ENCODE results near the gene OR6J1.

OR6J1 gene

DNA sequence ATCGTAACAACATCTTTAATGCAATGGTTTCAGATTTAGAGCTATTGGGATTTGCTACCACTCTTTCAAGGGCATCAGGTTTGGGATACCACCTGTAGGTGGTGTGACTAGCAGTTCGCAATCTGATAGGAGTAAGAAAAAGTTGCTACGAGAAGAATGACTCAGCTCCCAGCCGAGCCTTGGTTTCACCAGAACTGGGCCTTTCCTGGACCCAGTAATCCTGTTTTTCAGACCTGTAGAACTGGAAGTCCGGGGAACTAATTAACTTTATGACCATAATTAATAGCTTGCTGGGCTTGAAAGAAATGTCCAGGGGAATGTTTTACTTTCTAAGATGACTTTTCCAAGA is 45.3 kb downstream of the OR6J1 start:
- H3K4me3 ChIP-seq (replicated peaks; ENCODE audit: low read depth, low read length), result peak overlapping the region; percentile 72
- DNase-seq (ENCODE audit: extremely low read depth, low read depth), result no peak
- TF ChIP-seq, protein P1, sequence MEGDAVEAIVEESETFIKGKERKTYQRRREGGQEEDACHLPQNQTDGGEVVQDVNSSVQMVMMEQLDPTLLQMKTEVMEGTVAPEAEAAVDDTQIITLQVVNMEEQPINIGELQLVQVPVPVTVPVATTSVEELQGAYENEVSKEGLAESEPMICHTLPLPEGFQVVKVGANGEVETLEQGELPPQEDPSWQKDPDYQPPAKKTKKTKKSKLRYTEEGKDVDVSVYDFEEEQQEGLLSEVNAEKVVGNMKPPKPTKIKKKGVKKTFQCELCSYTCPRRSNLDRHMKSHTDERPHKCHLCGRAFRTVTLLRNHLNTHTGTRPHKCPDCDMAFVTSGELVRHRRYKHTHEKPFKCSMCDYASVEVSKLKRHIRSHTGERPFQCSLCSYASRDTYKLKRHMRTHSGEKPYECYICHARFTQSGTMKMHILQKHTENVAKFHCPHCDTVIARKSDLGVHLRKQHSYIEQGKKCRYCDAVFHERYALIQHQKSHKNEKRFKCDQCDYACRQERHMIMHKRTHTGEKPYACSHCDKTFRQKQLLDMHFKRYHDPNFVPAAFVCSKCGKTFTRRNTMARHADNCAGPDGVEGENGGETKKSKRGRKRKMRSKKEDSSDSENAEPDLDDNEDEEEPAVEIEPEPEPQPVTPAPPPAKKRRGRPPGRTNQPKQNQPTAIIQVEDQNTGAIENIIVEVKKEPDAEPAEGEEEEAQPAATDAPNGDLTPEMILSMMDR (IDR thresholded peaks at IDR 0.05; ENCODE audit: low read depth, low read length, missing control alignments), result no peak

DNA sequence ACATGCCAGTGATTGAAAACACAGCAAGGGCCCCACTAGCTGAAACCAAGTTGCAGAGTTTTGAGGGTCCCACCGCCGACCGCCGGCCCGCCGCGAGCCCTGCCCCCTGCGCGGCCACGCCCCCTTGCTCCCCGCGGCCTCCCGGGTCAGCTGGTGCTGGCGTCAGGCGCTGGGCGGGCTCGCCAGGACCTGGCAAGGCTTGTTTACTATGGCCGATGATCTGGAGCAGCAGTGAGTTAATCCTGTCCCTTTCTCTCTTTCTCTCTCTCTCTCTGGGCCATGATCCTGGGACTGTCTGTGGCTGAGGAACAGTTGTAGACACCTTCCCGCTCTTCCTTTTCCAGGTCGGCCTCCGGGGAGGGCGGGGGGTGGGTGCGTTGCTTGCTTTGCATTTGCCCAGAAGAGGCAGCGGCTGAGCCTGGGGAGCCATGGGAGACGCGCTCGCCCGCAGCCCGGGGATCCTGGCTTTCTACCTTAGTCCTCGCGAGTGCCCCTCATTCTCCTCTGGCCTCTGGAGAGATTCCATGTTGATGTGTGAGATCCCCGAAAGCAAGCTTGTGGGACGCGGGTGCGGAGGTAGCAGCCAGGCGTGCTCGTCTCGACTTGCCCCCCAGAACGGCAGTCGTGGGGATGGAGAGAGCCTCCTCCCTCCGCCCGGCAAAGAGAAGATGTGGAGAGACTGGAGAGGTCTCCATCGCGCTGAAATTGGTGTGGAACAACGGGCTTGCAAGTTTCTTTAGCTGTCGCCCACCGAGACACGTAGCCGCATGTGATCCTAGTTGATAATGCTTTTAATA is 45.9 kb downstream of the OR6J1 start, which contains the start of gene ABHD4:
Gene ABHD4, plus strand, starts transcription at position 202 of the 797 bp plus-strand sequence. Its CDS starts 7 bp downstream, at position 209.
- no peak for DNase-seq (ENCODE audit: extremely low read depth, low read depth)
- TF ChIP-seq, protein P1 (IDR thresholded peaks at IDR 0.05; ENCODE audit: low read depth, low read length, missing control alignments), result no peak

DNA sequence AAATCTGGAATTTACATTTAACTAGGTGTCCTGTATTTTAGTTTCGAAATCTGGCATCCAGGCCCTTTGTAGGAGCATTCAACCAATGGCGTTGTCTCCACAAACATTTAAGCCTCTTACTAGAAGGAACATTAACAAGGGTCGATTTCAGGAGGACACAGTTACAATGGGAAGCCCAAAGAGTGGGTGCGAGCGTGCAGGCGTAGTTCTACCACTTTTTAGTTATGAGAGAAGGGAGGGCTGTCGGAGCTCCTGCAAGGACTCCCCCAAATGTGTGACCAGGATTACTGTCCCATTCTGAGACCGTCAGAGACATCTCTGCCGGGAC is 46.4 kb downstream of the OR6J1 start:
- TF ChIP-seq, protein P1 (IDR thresholded peaks at IDR 0.05; ENCODE audit: low read depth, low read length, missing control alignments), result no peak
- H3K4me3 ChIP-seq (replicated peaks; ENCODE audit: low read depth, low read length), result peak overlapping the region; percentile 72
- no peak for DNase-seq (ENCODE audit: extremely low read depth, low read depth)

More for the DNA sequence above, 45.9 kb downstream of the OR6J1 start, which contains the start of gene ABHD4:
- peak within 1 kb of the TSS; percentile 72 for H3K4me3 ChIP-seq (replicated peaks; ENCODE audit: low read depth, low read length)

DNA sequence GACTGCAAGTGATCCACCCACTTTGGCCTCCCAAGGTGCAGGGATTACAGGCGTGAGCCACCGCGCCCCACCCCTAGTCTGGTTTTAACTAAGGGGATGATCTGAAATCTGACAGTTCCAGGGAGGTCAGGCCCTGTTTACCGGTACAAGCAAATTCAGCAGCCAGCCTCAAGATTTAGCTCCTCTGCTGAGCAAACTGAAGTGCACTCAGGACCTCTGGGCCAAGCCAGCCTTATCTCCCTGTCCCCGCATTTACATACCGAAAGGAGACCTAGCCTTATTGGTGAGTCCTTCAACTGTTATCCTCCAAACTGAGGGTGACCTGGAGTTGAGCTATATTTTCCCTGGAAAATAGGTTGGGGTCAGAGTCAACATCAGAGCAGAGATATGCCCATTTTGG is 46.9 kb downstream of the OR6J1 start:
- DNase-seq (ENCODE audit: extremely low read depth, low read depth), result no peak
- no peak overlapping the region for H3K4me3 ChIP-seq (replicated peaks; ENCODE audit: low read depth, low read length)
- TF ChIP-seq, protein P1 (IDR thresholded peaks at IDR 0.05; ENCODE audit: low read depth, low read length, missing control alignments), result no peak

DNA sequence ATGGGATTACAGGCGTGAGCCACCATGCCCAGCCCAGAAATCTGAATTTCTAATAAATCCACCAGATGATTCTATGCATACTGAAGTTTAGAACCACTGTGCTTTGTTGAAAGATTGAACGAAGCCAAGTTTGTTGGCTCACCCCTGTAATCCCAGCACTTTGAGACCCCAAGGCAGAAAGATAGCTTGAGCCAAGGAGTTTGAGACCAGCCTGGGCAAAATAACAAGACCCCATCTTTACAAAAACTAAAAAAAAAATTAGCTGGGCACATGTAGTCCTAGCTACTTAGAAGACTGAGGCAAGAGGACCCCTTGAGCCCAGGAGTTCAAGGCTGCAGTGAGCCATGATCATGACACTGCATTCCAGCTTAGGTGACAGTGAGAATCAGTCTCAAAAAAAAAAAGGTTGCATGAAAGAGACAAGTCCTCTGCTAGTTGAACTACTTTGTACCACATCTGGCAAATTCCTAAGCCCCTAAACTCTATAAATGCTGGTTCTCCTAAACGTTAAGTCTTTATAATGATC is 47.7 kb downstream of the OR6J1 start:
- no peak for DNase-seq (ENCODE audit: extremely low read depth, low read depth)
- no peak overlapping the region for H3K4me3 ChIP-seq (replicated peaks; ENCODE audit: low read depth, low read length)
- TF ChIP-seq, protein P1 (IDR thresholded peaks at IDR 0.05; ENCODE audit: low read depth, low read length, missing control alignments), result no peak

DNA sequence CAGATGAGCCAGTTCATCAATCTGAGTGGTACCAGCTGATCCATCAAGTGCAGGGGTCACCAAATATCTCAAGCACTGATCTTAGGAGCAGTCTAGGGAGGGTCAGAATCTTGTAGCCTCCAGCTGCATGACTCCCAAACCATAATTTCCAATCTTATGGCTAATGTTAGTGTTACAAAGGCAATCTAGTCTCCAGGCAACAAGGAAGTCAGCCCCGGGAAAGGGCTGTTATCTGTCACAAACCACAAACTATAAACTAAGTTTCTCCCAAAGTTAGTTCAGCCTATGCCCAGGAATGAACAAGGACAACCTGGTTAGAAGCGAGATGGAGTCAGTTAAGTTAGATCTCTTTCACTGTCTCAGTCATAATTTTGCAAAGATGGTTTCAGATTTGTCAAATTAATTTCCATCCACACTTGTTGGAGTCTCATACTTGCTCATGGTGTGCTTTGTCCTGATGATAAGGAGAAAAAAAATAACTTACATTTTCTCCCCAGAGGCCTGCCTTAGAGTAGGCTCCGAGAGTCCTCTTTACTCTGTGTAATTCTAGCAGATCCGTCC is 49.9 kb downstream of the OR6J1 start:
- H3K4me3 ChIP-seq (replicated peaks; ENCODE audit: low read depth, low read length), result no peak overlapping the region
- TF ChIP-seq, protein P1 (IDR thresholded peaks at IDR 0.05; ENCODE audit: low read depth, low read length, missing control alignments), result no peak
- DNase-seq (ENCODE audit: extremely low read depth, low read depth), result no peak

All from HFF-Myc (cell line).